Kasumi-1 (cell line): ENCODE measurements around the gene GPRIN2.
A peak's percentile ranks its signal among the peaks of the same experiment; 100 is the strongest.

Source experiments
- DNase-seq, 2 experiments: peaks; one replicate each; lab custom pipeline; 2025; lab: John Stamatoyannopoulos, UW

GPRIN2 gene

GRCh38 chr10:46549171-46550075 is 7.0 kb downstream of the GPRIN2 start:
- DNase-seq: no peak

- DNase-seq: no peak
Measured at GRCh38 chr10:46548498-46549090, 7.9 kb downstream of the GPRIN2 start.

GRCh38 chr10:46547541-46548497 is 8.6 kb downstream of the GPRIN2 start:
- DNase-seq: no peak

- DNase-seq: no peak
Measured at GRCh38 chr10:46546591-46547540, 9.6 kb downstream of the GPRIN2 start.

GRCh38 chr10:46545861-46546590 is 10.4 kb downstream of the GPRIN2 start:
- no peak for DNase-seq

GRCh38 chr10:46544989-46545791 is 11.3 kb downstream of the GPRIN2 start:
- DNase-seq: peak; percentile 66 to 76

- DNase-seq: no peak
Measured at GRCh38 chr10:46543466-46544377, 12.7 kb downstream of the GPRIN2 start.

- no peak for DNase-seq
Measured at GRCh38 chr10:46542567-46543465, 13.6 kb downstream of the GPRIN2 start.

- no peak for DNase-seq
Measured at GRCh38 chr10:46541735-46542566, 14.5 kb downstream of the GPRIN2 start.

GRCh38 chr10:46541017-46541661 is 15.3 kb downstream of the GPRIN2 start:
- no peak for DNase-seq

GRCh38 chr10:46540412-46541016 is 15.9 kb downstream of the GPRIN2 start:
- no peak for DNase-seq

GRCh38 chr10:46539596-46540411 is 16.7 kb downstream of the GPRIN2 start:
- no peak for DNase-seq

- DNase-seq: no peak
Measured at GRCh38 chr10:46538717-46539426, 17.6 kb downstream of the GPRIN2 start.

- no peak for DNase-seq
Measured at GRCh38 chr10:46538155-46538554, 18.3 kb downstream of the GPRIN2 start.
